ENCODE measurements around the gene STOML2.

STOML2 gene

DNA sequence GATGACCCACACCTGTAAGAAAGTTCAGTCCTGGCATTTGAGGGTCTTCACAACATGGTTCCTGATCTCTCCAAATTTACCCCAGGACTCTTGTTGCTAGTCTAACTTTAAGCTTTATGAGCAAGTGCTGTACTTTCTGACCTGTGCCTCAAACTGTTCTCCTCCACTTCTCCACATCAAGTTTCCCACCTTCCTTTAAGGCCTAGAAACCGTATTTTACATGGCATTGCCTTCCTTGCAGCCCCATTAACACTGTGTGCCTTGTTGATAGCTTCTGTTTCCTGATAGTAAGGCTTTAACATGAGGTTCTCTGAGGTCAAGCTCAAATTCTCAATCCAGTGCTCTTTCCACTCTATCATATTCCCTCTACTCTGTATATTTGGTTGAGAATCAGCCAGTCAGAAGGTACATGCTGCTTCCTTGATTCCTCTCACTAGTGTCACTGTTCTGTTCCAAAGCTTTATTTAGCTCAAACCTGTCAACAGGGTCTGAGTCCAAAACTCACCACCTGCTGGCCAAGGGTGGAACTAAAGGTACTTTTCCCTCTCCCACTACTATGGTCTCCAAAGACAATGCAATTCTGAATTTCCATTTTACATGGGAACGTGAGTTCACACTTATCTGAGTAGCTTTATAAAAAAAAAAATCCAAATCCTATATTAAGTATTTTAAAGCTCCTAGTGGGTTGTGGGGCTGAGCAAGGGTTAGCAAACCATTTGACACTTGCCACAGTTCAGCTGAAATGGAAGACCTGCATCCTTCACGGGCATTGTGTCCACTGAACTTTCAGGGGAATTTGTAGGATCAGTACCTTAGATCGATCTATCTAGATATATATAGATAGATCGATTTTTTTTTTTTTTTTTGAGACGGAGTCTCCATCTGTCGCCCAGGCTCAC is 51.6 kb downstream of the STOML2 start:
- no peak overlapping the region for H3K9ac ChIP-seq (ENCODE audit: low read depth, low read length)
- no peaks in the 10 kb centered on the region for H3K9me3 ChIP-seq (ENCODE audit: control insufficient read depth, insufficient read depth, low read length)
- peaks cover 37% of the 10 kb centered on the region for H3K36me3 ChIP-seq (ENCODE audit: control insufficient read depth, insufficient read depth, low read length)
- H3K4me3 ChIP-seq (ENCODE audit: low read depth, low read length), result no peak overlapping the region
- H3K27me3 ChIP-seq (ENCODE audit: control insufficient read depth, insufficient read depth, low read length), result no peaks in the 10 kb centered on the region
- no peak overlapping the region for H3K27ac ChIP-seq (ENCODE audit: low read depth, low read length)
- no peaks in the 10 kb centered on the region for H3K4me1 ChIP-seq (ENCODE audit: control insufficient read depth, insufficient read depth, low read length)
